ENCODE results near the gene MAP7D1. TPM values are rescaled to one million over a fixed set of nuclear protein-coding genes. Genes with fewer than 3 reads are reported as not detected.
A peak's percentile ranks its signal among the peaks of the same experiment; 100 is the strongest.

The MAP7D1 gene
- total and polyA plus RNA-seq, 2 donors (not counting 1 experiment from before 2014, with no cell fraction given), result 70.6 to 78.4 TPM

DNA sequence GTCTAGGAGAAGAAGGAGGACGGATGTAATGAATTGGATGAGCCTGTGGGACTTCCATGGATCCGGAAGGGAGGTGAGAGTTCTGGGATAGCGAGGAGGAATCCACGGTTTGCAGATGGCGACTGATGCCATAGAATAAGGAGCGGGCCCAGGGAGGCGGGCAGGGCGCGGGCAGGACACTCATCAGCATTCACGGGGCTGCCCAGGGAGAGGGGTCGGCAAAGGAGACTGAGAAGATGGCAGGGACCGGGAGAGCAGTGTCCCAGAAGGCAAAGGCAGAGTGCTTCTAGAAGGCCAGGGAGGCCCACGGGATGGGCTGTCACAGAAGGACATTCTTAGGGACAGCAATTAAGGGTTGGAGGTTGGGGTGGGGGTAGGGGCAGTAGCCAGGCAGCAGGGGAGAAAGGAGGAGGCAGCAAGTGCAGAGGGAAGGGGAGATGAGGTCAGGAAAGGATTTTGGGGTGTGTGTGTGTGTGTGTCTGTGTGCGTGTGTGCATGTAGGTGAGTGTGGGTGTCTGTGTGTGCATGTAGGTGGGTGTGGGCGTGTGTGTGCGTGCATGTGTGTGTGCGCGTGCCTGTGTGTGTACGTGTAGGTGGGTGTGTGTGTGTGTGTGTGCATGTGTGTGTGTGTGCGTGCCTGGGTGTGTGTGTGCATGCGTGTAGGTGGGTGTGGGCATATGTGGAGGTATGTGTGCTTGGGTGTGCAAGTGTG is 29.8 kb upstream of the MAP7D1 start:
- TF ChIP-seq, protein P1, sequence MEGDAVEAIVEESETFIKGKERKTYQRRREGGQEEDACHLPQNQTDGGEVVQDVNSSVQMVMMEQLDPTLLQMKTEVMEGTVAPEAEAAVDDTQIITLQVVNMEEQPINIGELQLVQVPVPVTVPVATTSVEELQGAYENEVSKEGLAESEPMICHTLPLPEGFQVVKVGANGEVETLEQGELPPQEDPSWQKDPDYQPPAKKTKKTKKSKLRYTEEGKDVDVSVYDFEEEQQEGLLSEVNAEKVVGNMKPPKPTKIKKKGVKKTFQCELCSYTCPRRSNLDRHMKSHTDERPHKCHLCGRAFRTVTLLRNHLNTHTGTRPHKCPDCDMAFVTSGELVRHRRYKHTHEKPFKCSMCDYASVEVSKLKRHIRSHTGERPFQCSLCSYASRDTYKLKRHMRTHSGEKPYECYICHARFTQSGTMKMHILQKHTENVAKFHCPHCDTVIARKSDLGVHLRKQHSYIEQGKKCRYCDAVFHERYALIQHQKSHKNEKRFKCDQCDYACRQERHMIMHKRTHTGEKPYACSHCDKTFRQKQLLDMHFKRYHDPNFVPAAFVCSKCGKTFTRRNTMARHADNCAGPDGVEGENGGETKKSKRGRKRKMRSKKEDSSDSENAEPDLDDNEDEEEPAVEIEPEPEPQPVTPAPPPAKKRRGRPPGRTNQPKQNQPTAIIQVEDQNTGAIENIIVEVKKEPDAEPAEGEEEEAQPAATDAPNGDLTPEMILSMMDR (conservative IDR thresholded peaks at IDR 0.05 in 1 of 2, IDR thresholded peaks at IDR 0.05 in 1 of 2; ENCODE audit: low read depth in 1 of 2, low read length in 2 of 2), result no peak
- no peak for TF ChIP-seq EZH2 (IDR thresholded peaks at IDR 0.05; ENCODE audit: low read length, missing control alignments)
- Histone ChIP-seq H3K4me3 (replicated peaks in 1 of 4; ENCODE audit: control extremely low read depth in 1 of 4, insufficient read depth in 1 of 4, low read depth in 3 of 4, low read length in 4 of 4) (no peak overlapping the region), H3K4me2 (ENCODE audit: extremely low read depth, insufficient read depth, low read length) (no peak overlapping the region), H3K27me3 (ENCODE audit: control insufficient read depth, insufficient read depth, low read length) (peaks cover 3% of the 10 kb centered on the region), H2AFZ (ENCODE audit: low read length) (no peak overlapping the region), H3K27ac (ENCODE audit: insufficient read depth, low read length) (no peak overlapping the region), H3K79me2 (ENCODE audit: control insufficient read depth, insufficient read depth, low read length) (no peaks in the 10 kb centered on the region), H3K36me3 (ENCODE audit: control insufficient read depth, insufficient read depth, low read length) (no peaks in the 10 kb centered on the region), H3K4me1 (ENCODE audit: control insufficient read depth, extremely low read depth, insufficient read depth, low read length) (no peaks in the 10 kb centered on the region), H3K9ac (ENCODE audit: insufficient read depth, low read length) (no peak overlapping the region), H3K9me3 (ENCODE audit: control insufficient read depth, insufficient read depth, low read depth, low read length) (no peaks in the 10 kb centered on the region), H4K20me1 (ENCODE audit: control insufficient read depth, extremely low read depth, insufficient read depth, low read length) (no peaks in the 10 kb centered on the region)
- DNase-seq (ENCODE audit: low read depth in 2 of 2), result no peak

DNA sequence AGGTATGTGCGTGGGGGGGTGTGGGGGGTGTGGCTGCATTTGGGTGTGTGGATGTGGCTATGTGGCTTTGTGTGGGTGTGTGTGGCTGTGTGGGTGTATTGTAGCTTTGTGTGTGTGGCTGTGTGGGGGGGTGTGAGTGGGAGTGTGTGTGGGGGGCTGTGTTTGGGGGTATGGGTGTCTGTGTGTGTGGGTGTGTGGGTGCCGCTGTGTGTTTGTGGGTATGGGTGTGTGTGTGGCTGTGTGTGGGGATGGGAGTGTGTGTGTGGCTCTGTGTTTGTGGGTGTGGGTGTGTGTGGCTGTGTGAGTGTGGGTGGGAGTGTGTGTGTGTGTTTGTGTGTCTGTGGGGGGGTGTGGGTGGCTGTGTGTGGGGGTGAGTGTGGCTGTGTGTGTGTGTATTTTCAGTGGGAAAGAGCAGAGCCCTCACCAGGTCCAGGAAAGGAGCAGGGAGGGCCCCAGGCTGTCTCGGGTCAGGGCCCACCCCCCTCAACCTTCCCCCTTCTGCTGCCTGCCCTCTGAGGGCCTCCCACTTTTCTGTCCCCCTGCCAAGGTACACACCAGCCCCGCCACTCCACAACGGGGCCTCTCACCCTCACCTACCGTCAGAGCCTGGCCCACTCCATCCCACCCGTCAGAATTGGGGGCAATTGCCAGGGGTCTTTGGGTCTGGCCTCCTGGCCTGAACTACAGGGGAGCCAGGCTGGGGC is 29.0 kb upstream of the MAP7D1 start:
- Histone ChIP-seq H4K20me1 (ENCODE audit: control insufficient read depth, extremely low read depth, insufficient read depth, low read length) (no peaks in the 10 kb centered on the region), H3K4me1 (ENCODE audit: control insufficient read depth, extremely low read depth, insufficient read depth, low read length) (no peaks in the 10 kb centered on the region), H2AFZ (ENCODE audit: low read length) (no peak overlapping the region), H3K79me2 (ENCODE audit: control insufficient read depth, insufficient read depth, low read length) (no peaks in the 10 kb centered on the region), H3K9ac (ENCODE audit: insufficient read depth, low read length) (no peak overlapping the region), H3K27ac (ENCODE audit: insufficient read depth, low read length) (no peak overlapping the region), H3K36me3 (ENCODE audit: control insufficient read depth, insufficient read depth, low read length) (no peaks in the 10 kb centered on the region), H3K4me2 (ENCODE audit: extremely low read depth, insufficient read depth, low read length) (no peak overlapping the region), H3K4me3 (replicated peaks in 1 of 4; ENCODE audit: control extremely low read depth in 1 of 4, insufficient read depth in 1 of 4, low read depth in 3 of 4, low read length in 4 of 4) (no peak overlapping the region), H3K9me3 (ENCODE audit: control insufficient read depth, insufficient read depth, low read depth, low read length) (no peaks in the 10 kb centered on the region), H3K27me3 (ENCODE audit: control insufficient read depth, insufficient read depth, low read length) (peaks cover 3% of the 10 kb centered on the region)
- DNase-seq (ENCODE audit: low read depth in 2 of 2), result no peak
- TF ChIP-seq, protein P1 (conservative IDR thresholded peaks at IDR 0.05 in 1 of 2, IDR thresholded peaks at IDR 0.05 in 1 of 2; ENCODE audit: low read depth in 1 of 2, low read length in 2 of 2), result no peak
- no peak for TF ChIP-seq EZH2 (IDR thresholded peaks at IDR 0.05; ENCODE audit: low read length, missing control alignments)

DNA sequence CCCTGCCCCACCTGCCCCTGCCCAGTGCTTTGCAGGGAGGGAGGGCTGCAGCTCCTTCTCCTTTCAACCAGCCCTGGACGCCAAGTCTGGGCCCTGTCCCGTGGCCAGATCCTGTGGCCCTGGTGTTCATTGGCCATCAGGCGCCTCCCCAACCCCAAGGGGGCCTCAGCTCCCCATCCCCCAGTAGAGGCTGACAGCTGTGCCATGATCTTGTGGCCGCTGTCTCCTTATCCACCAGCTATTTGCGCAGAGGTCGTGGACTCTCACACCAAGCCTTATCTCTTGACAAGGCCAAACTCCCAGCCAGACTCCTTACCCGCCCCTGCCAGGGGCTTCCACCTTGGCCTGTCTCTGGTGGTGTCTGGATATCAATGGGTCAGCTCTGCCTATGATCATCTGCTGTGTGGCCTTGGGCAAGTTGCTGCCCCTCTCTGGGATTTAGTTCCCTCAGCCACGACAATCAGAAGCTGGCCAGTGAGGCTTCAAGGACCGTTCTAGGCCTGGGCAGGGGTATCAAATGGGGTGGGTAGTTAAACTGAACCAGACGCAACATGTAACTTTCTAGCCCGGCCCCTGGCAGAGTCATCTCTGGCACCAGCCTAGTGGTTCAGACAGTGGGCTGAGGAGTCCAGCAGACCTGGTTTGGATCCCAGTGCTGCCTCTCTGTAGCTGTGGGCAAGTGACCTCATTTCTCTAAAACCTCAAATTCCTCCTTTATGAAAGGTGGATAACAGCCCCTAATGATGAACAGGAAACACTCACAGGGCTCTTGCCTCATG is 27.6 kb upstream of the MAP7D1 start:
- no peak overlapping the region for H3K27ac ChIP-seq (ENCODE audit: insufficient read depth, low read length)
- no peak overlapping the region for H3K4me3 ChIP-seq (replicated peaks in 1 of 4; ENCODE audit: control extremely low read depth in 1 of 4, insufficient read depth in 1 of 4, low read depth in 3 of 4, low read length in 4 of 4)
- peak in 1 of 2 donors; percentile 90 for DNase-seq (ENCODE audit: low read depth in 2 of 2)

More for the DNA sequence above, 27.6 kb upstream of the MAP7D1 start:
- H3K9me3 ChIP-seq (ENCODE audit: control insufficient read depth, insufficient read depth, low read depth, low read length), result no peaks in the 10 kb centered on the region
- peaks cover 1% of the 10 kb centered on the region for H3K4me1 ChIP-seq (ENCODE audit: control insufficient read depth, extremely low read depth, insufficient read depth, low read length)
- no peak overlapping the region for H3K9ac ChIP-seq (ENCODE audit: insufficient read depth, low read length)
- no peaks in the 10 kb centered on the region for H3K79me2 ChIP-seq (ENCODE audit: control insufficient read depth, insufficient read depth, low read length)
- no peaks in the 10 kb centered on the region for H4K20me1 ChIP-seq (ENCODE audit: control insufficient read depth, extremely low read depth, insufficient read depth, low read length)
- H3K27me3 ChIP-seq (ENCODE audit: control insufficient read depth, insufficient read depth, low read length), result peaks cover 3% of the 10 kb centered on the region
- no peak overlapping the region for H2AFZ ChIP-seq (ENCODE audit: low read length)
- H3K36me3 ChIP-seq (ENCODE audit: control insufficient read depth, insufficient read depth, low read length), result no peaks in the 10 kb centered on the region
- H3K4me2 ChIP-seq (ENCODE audit: extremely low read depth, insufficient read depth, low read length), result no peak overlapping the region
- TF ChIP-seq, protein P1 (conservative IDR thresholded peaks at IDR 0.05 in 1 of 2, IDR thresholded peaks at IDR 0.05 in 1 of 2; ENCODE audit: low read depth in 1 of 2, low read length in 2 of 2), result no peak
- TF ChIP-seq EZH2 (IDR thresholded peaks at IDR 0.05; ENCODE audit: low read length, missing control alignments), result no peak
